Thyroid gland (tissue), 4 donors: ENCODE data around the gene TRIML2.

Source experiments
- CTCF ChIP-seq, 6 experiments: fragments of 200-600 bp in 3 of 6; fragments of 450-650 bp in 3 of 6; sonication (generic) in 3 of 6; IDR thresholded peaks; one replicate each; pipeline ENCODE4 v1.5.1; 2016 to 2019; ENCODE audit warnings: antibody characterized with exemption in 6 of 6, mild to moderate bottlenecking in 2 of 6, inconsistent platforms in 1 of 6, moderate library complexity in 1 of 6
- POLR2A ChIP-seq, 2 donors: fragments of 450-650 bp; IDR thresholded peaks; one replicate each; pipeline ENCODE4 v1.6.1; 2017; ENCODE audit warnings: antibody characterized with exemption in 2 of 2, mild to moderate bottlenecking in 2 of 2, moderate library complexity in 1 of 2

- no peak for TF ChIP-seq CTCF (IDR thresholded peaks at IDR 0.05)
- TF ChIP-seq POLR2A (IDR thresholded peaks at IDR 0.05) = no peak
Measured at GRCh38 chr4:188121530-188121929, 12.1 kb upstream of the TRIML2 start.
